PC-3 (cell line): ENCODE results near the gene PCCA. TPM values are rescaled to one million over a fixed set of nuclear protein-coding genes. Genes with fewer than 3 reads are reported as not detected.

Source experiments
- ATAC-seq: fragments of 200-7000 bp; cut with Tn5 transposase; 2 replicates; pipeline ENCODE4 v1.9.1; 2020; ENCODE audit warnings: mild to moderate bottlenecking, moderate library complexity
- BruUV-seq: library from RNA; stranded (reverse); fragments of 400-500 nt; replicated peaks from 2 replicates; lab custom pipeline; 2021; lab: Mats Ljungman, UMichigan
- CTCF ChIA-PET: fragments of 300-600 bp; sonication (Branson Sonifier 250); formaldehyde crosslinking; loops from one replicate; lab custom pipeline; 2022; ENCODE audit warnings: antibody characterized with exemption; lab: Charles Lee
- POLR2A ChIA-PET: fragments of 300-600 bp; sonication (Branson Sonifier 250); formaldehyde crosslinking; loops from one replicate; lab custom pipeline; 2022; ENCODE audit warnings: antibody characterized with exemption; ENCODE audit not compliant: unreplicated experiment; lab: Charles Lee
- DNase-seq: peaks from one replicate; pipeline ENCODE4 v3.0.0-alpha.2; 2015
- H2AFZ ChIP-seq: fragments of 300-600 bp; sonication (generic); 2 replicates; pipeline ENCODE4 v1.6.0; 2016; ENCODE audit warnings: antibody characterized with exemption, low read length
- H3F3A ChIP-seq: fragments of 300-600 bp; sonication (generic); one replicate; pipeline ENCODE4 v1.6.0; 2017; ENCODE audit warnings: antibody characterized with exemption, low read length, control low read depth, mild to moderate bottlenecking; ENCODE audit not compliant: unreplicated experiment
- H3K27ac ChIP-seq: fragments of 300-600 bp; sonication (generic); 2 replicates; pipeline ENCODE4 v1.5.1; 2016; ENCODE audit warnings: mild to moderate bottlenecking, low read length
- H3K27me3 ChIP-seq: fragments of 300-600 bp; sonication (generic); 2 replicates; pipeline ENCODE4 v1.6.1; 2016; ENCODE audit warnings: low read length, mixed read lengths
- H3K36me3 ChIP-seq: fragments of 300-600 bp; sonication (generic); 2 replicates; pipeline ENCODE4 v1.6.1; 2016; ENCODE audit warnings: low read depth, mixed run types, low read length, mixed read lengths
- H3K4me1 ChIP-seq: fragments of 300-600 bp; sonication (generic); 2 replicates; pipeline ENCODE4 v1.5.1; 2016; ENCODE audit warnings: low read length; ENCODE audit not compliant: insufficient read depth
- H3K4me2 ChIP-seq: fragments of 300-600 bp; sonication (generic); 2 replicates; pipeline ENCODE4 v1.6.0; 2016; ENCODE audit warnings: low read length
- H3K4me3 ChIP-seq: fragments of 300-600 bp; sonication (generic); 2 replicates; pipeline ENCODE4 v1.5.1; 2016; ENCODE audit warnings: mild to moderate bottlenecking, low read length, mixed read lengths
- H3K79me2 ChIP-seq: fragments of 300-600 bp; sonication (generic); 2 replicates; pipeline ENCODE4 v1.6.1; 2017; ENCODE audit warnings: low read length, mixed read lengths
- H3K9ac ChIP-seq: fragments of 300-600 bp; sonication (generic); 2 replicates; pipeline ENCODE4 v1.6.0; 2016; ENCODE audit warnings: mild to moderate bottlenecking, low read length
- H3K9me2 ChIP-seq: fragments of 300-600 bp; sonication (generic); replicated peaks from 2 replicates; pipeline ENCODE4 v1.6.1; 2016; ENCODE audit warnings: mixed run types, low read length, mixed read lengths
- H3K9me3 ChIP-seq: fragments of 300-600 bp; sonication (generic); 2 replicates; pipeline ENCODE4 v1.6.1; 2016; ENCODE audit warnings: low read length, mixed read lengths
- H4K20me1 ChIP-seq: fragments of 300-600 bp; sonication (generic); 2 replicates; pipeline ENCODE4 v1.6.1; 2016; ENCODE audit warnings: low read length, mixed read lengths
- EZH2 ChIP-seq: fragments of 300-600 bp; sonication (generic); IDR thresholded peaks from one replicate; pipeline ENCODE4 v1.6.1; 2017; ENCODE audit warnings: antibody characterized with exemption, mild to moderate bottlenecking, low read length; ENCODE audit not compliant: unreplicated experiment
- EZH2phosphoT487 ChIP-seq: fragments of 300-600 bp; sonication (generic); IDR thresholded peaks from 2 replicates; pipeline ENCODE4 v1.6.1; 2018; ENCODE audit warnings: mild to moderate bottlenecking, antibody characterized with exemption, low read length, borderline replicate concordance
- intact Hi-C: fragments of 100-400 bp; cut with micrococcal nuclease; formaldehyde crosslinking; loops from 2 replicates; pipeline ENCODE4 v1.9.0; 2023
- total RNA-seq: library from RNA; depleted of rRNA; stranded (reverse); fragments of >200 nt; gene quantifications from 2 replicates; pipeline ENCODE4 v1.2.3, GENCODE V29; 2014
- TF ChIP-seq, protein P1 (sequence below): fragments of 300-600 bp; sonication (generic); conservative IDR thresholded peaks from 2 replicates; pipeline ENCODE4 v1.5.1; 2017; ENCODE audit warnings: antibody characterized with exemption, low read depth, mild to moderate bottlenecking, low read length

PCCA gene
- total RNA-seq, 1 experiment from 2014 or later: 10.5 TPM

DNA sequence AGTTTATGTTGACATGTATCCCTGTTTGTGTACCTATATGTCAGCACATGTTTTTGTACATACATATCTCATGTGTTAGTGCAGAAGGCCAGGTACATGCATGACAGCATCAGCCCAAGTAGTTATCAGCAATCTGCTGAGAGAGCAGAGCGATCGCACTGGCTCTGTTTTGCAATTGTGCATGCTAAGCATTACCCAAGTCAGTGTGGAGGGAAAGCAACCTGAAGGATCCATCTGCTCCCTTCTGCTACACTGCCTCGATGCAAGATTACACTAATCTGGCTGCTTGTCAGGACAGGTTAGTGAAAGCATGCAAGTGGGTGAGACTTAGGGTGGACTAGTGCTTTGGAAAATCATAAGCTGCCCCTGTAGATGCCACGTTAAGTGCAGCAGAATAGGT lies 211.8 kb downstream of the PCCA start:
- no peak overlapping the region for H3K9ac ChIP-seq
- no peaks in the 10 kb centered on the region for H4K20me1 ChIP-seq
- H3K9me3 ChIP-seq: no peaks in the 10 kb centered on the region
- no peaks in the 10 kb centered on the region for H3K36me3 ChIP-seq
- no peaks in the 10 kb centered on the region for H3K4me1 ChIP-seq
- H3K9me2 ChIP-seq: no peaks in the 10 kb centered on the region
- no peak overlapping the region for H3K27ac ChIP-seq
- ATAC-seq: no peak
- no peaks in the 10 kb centered on the region for H3K27me3 ChIP-seq
- POLR2A ChIA-PET: no interaction called here
- no peaks in the 10 kb centered on the region for H3F3A ChIP-seq
- no peak overlapping the region for H3K4me3 ChIP-seq
- no peak overlapping the region for H3K4me2 ChIP-seq
- no peaks in the 10 kb centered on the region for H3K79me2 ChIP-seq
- CTCF ChIA-PET: no interaction called here
- intact Hi-C loops: no loop called here
- TF ChIP-seq EZH2phosphoT487: no peak
- no peak for TF ChIP-seq EZH2
- TF ChIP-seq, protein P1, sequence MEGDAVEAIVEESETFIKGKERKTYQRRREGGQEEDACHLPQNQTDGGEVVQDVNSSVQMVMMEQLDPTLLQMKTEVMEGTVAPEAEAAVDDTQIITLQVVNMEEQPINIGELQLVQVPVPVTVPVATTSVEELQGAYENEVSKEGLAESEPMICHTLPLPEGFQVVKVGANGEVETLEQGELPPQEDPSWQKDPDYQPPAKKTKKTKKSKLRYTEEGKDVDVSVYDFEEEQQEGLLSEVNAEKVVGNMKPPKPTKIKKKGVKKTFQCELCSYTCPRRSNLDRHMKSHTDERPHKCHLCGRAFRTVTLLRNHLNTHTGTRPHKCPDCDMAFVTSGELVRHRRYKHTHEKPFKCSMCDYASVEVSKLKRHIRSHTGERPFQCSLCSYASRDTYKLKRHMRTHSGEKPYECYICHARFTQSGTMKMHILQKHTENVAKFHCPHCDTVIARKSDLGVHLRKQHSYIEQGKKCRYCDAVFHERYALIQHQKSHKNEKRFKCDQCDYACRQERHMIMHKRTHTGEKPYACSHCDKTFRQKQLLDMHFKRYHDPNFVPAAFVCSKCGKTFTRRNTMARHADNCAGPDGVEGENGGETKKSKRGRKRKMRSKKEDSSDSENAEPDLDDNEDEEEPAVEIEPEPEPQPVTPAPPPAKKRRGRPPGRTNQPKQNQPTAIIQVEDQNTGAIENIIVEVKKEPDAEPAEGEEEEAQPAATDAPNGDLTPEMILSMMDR: no peak
- DNase-seq: no peak
- no peak overlapping the region for H2AFZ ChIP-seq
- BruUV-seq: no TSS peak

DNA sequence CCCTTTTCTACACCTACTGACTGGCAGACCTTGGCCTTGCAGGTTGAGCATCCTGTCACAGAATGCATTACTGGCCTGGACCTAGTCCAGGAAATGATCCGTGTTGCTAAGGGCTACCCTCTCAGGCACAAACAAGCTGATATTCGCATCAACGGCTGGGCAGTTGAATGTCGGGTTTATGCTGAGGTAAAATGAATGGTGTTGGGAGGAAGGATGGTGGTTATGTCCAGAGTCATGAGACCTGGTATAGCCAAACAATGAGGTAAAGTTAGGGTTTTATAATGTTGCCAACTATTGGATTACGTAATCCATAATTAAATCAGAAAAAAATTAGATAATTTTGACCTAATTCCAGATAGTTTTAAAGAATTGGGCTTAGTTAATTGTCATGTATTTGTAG lies 212.5 kb downstream of the PCCA start:
- Histone ChIP-seq H3K36me3 (no peaks in the 10 kb centered on the region), H3K4me1 (no peaks in the 10 kb centered on the region), H4K20me1 (no peaks in the 10 kb centered on the region), H3K27ac (no peak overlapping the region), H3F3A (no peaks in the 10 kb centered on the region), H3K4me3 (no peak overlapping the region), H3K9me2 (no peaks in the 10 kb centered on the region), H3K27me3 (no peaks in the 10 kb centered on the region), H2AFZ (no peak overlapping the region), H3K9ac (no peak overlapping the region), H3K79me2 (no peaks in the 10 kb centered on the region), H3K4me2 (no peak overlapping the region), H3K9me3 (no peaks in the 10 kb centered on the region)
- no peak for ATAC-seq
- intact Hi-C loops: no loop called here
- no TSS peak for BruUV-seq
- CTCF ChIA-PET: no interaction called here
- no peak for DNase-seq
- TF ChIP-seq EZH2phosphoT487 (no peak), EZH2 (no peak)
- TF ChIP-seq, protein P1: no peak
- POLR2A ChIA-PET: no interaction called here

DNA sequence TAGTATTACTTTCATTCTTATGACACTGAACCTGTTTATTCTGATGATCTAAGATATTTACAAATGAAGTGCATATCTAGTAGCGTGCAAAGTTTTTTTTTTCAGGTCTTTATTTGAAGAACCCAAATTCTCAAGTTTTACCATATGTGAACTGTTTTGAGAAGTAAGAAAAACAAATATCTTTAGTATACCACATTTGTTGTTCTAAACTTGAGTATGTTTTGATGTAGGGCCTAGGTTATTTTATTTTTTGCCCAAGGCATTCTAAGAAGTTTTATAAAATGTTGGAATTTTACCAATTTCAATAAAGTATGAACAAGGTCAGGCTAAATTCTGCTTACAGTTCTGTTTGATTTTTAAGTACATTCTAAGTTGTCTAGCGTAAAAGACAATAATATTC lies 213.5 kb downstream of the PCCA start:
- ATAC-seq: no peak
- CTCF ChIA-PET: no interaction called here

More for the DNA sequence above, 213.5 kb downstream of the PCCA start:
- Histone ChIP-seq H4K20me1 (no peaks in the 10 kb centered on the region), H3K4me3 (no peak overlapping the region), H3K9ac (no peak overlapping the region), H3K27ac (no peak overlapping the region), H3K4me1 (no peaks in the 10 kb centered on the region), H3F3A (no peaks in the 10 kb centered on the region), H3K27me3 (no peaks in the 10 kb centered on the region), H2AFZ (no peak overlapping the region), H3K9me3 (no peaks in the 10 kb centered on the region), H3K9me2 (no peaks in the 10 kb centered on the region), H3K36me3 (no peaks in the 10 kb centered on the region), H3K79me2 (no peaks in the 10 kb centered on the region), H3K4me2 (no peak overlapping the region)
- intact Hi-C loops: no loop called here
- TF ChIP-seq, protein P1: no peak
- TF ChIP-seq EZH2phosphoT487: no peak
- POLR2A ChIA-PET: no interaction called here
- no TSS peak for BruUV-seq
- no peak for DNase-seq
